SK-N-MC (cell line): ENCODE results near the gene ADAD2.

Experiments used
- EZH2 ChIP-seq: fragments of 200-600 bp; sonication (generic); IDR thresholded peaks from one replicate; pipeline ENCODE4 v1.6.1; 2017; ENCODE audit warnings: antibody characterized with exemption
- POLR2AphosphoS5 ChIP-seq: IDR thresholded peaks from 2 replicates; pipeline ENCODE4 v1.6.1; 2012; ENCODE audit warnings: mild to moderate bottlenecking, low read depth, low read length, borderline replicate concordance

DNA sequence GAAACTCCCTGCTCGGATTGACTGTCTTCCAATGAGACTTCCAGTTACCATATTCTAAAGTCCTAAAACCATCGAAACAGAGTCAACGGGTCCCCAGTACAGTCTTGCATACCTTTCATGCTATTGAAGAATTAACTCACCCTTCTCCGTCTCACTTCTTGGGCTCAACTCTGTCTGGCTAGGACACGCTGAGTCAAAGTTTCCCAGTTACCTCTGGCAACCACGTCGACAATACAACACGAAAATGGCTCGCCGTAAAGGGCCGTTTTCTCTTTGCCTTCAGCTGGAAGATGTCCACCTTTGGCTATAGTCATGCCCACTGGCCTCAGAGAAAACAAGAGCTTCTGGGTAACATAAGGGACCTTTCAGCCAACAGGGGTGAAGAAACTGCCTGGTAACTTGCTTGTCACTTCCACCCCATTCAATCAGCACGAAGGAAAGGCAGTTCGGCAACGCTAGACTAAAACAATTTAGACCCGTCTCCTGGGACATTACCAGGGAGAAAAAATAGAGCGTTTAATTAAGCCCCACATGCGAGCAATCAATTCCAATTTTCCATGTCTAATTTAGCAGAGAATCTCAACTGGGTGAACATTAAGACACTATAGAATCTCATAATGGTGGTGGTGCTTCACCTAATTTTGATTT is 27.3 kb downstream of the ADAD2 start:
- TF ChIP-seq EZH2 (no peak), POLR2AphosphoS5 (no peak)
